Gastroesophageal sphincter (tissue), 3 donors: ENCODE results near the gene TAAR9.

Experiments
- CTCF ChIP-seq, 4 experiments: fragments of 200-600 bp in 2 of 4; fragments of 450-650 bp in 2 of 4; sonication (generic) in 1 of 4; IDR thresholded peaks; one replicate each; pipeline ENCODE4 v1.5.1; 2017 to 2019; ENCODE audit warnings: antibody characterized with exemption in 4 of 4, mild to moderate bottlenecking in 2 of 4, moderate library complexity in 2 of 4
- POLR2A ChIP-seq, 2 donors: fragments of 450-650 bp; IDR thresholded peaks; one replicate each; pipeline ENCODE4 v1.6.1; 2017; ENCODE audit warnings: antibody characterized with exemption in 2 of 2, mild to moderate bottlenecking in 2 of 2, moderate library complexity in 1 of 2

- TF ChIP-seq POLR2A (IDR thresholded peaks at IDR 0.05) (no peak), CTCF (IDR thresholded peaks at IDR 0.05) (no peak)
These were observed 17.1 kb upstream of the TAAR9 start for GRCh38 chr6:132520953-132521352.
